Osteoblast (primary cell): Measurements from ENCODE around the gene TMEM250. TPM values are rescaled to one million over a fixed set of nuclear protein-coding genes. Genes with fewer than 3 reads are reported as not detected.
"Not testable (repeated sequence)": the region's sequence is repeated elsewhere in the genome, so short reads cannot be mapped to it uniquely, and the experiment has no call there.

Source experiments
- DNase-seq: peaks from one replicate; pipeline ENCODE4 v3.0.0; 2011; ENCODE audit warnings: low spot score, mixed read lengths; ENCODE audit not compliant: insufficient read length; ENCODE audit errors: missing footprints
- H2AFZ ChIP-seq: 2 replicates; pipeline ENCODE4 v1.6.0; 2011; ENCODE audit warnings: mild to moderate bottlenecking, low read length
- H3K27ac ChIP-seq: 2 replicates; pipeline ENCODE4 v1.5.1; 2011; ENCODE audit warnings: mild to moderate bottlenecking, low read depth, low read length, moderate library complexity
- H3K27me3 ChIP-seq: 2 replicates; pipeline ENCODE4 v1.6.0; 2012; ENCODE audit warnings: mild to moderate bottlenecking, control low read depth, inconsistent platforms, low read length, moderate library complexity; ENCODE audit not compliant: insufficient read depth
- H3K36me3 ChIP-seq: 2 replicates; pipeline ENCODE4 v1.5.1; 2011; ENCODE audit warnings: mild to moderate bottlenecking, low read length, control low read depth, moderate library complexity; ENCODE audit not compliant: insufficient read depth
- H3K4me1 ChIP-seq: 2 replicates; pipeline ENCODE4 v1.5.1; 2011; ENCODE audit warnings: mild to moderate bottlenecking, low read length, control low read depth, moderate library complexity; ENCODE audit not compliant: insufficient read depth
- H3K4me2 ChIP-seq: 2 replicates; pipeline ENCODE4 v1.6.0; 2011; ENCODE audit warnings: mild to moderate bottlenecking, low read length; ENCODE audit not compliant: insufficient read depth
- H3K4me3 ChIP-seq: fragments of 200-600 bp; sonication (generic); 3 replicates; pipeline ENCODE4 v1.5.1; 2012; ENCODE audit warnings: mild to moderate bottlenecking, low read length, inconsistent platforms; ENCODE audit not compliant: insufficient read depth
- H3K79me2 ChIP-seq: 2 replicates; pipeline ENCODE4 v1.6.0; 2012; ENCODE audit warnings: mild to moderate bottlenecking, low read length, control low read depth, inconsistent platforms; ENCODE audit not compliant: insufficient read depth
- H3K9me3 ChIP-seq: 2 replicates; pipeline ENCODE4 v1.5.1; 2011; ENCODE audit warnings: low read depth, low read length, control low read depth
- H4K20me1 ChIP-seq: 2 replicates; pipeline ENCODE4 v1.6.0; 2012; ENCODE audit warnings: mild to moderate bottlenecking, low read length, control low read depth; ENCODE audit not compliant: insufficient read depth
- CTCF ChIP-seq: IDR thresholded peaks from 2 replicates; pipeline ENCODE4 v1.5.1; 2011; ENCODE audit warnings: mild to moderate bottlenecking, low read depth, low read length, moderate library complexity; ENCODE audit errors: extremely low read depth
- total RNA-seq: library from RNA; depleted of rRNA; stranded (reverse); fragments of >200 nt; gene quantifications from 2 replicates; pipeline ENCODE4 v1.2.3, GENCODE V29; 2012

The TMEM250 gene
- total RNA-seq, 1 donor = 65.5 TPM

- Histone ChIP-seq H3K79me2 (no peaks in the 10 kb centered on the region), H3K4me2 (no peak overlapping the region), H3K27me3 (peaks cover 18% of the 10 kb centered on the region), H3K4me1 (peaks cover 7% of the 10 kb centered on the region), H4K20me1 (no peaks in the 10 kb centered on the region), H3K36me3 (no peaks in the 10 kb centered on the region), H3K4me3 (no peak overlapping the region), H3K9me3 (no peaks in the 10 kb centered on the region), H2AFZ (no peak overlapping the region), H3K27ac (no peak overlapping the region)
- TF ChIP-seq CTCF = no peak
- DNase-seq = no peak
Measured at GRCh38 chr9:136103651-136104487, 14.8 kb downstream of the TMEM250 start.

GRCh38 chr9:136101615-136102074 is 17.0 kb downstream of the TMEM250 start:
- H3K79me2 ChIP-seq, H3K4me2 ChIP-seq, H3K9me3 ChIP-seq, DNase-seq, H2AFZ ChIP-seq, H4K20me1 ChIP-seq, H3K27ac ChIP-seq, H3K36me3 ChIP-seq, H3K4me1 ChIP-seq, H3K4me3 ChIP-seq: not testable (repeated sequence)
- peaks cover 18% of the 10 kb centered on the region for H3K27me3 ChIP-seq

- Histone ChIP-seq H3K4me2 (no peak overlapping the region), H3K9me3 (no peaks in the 10 kb centered on the region), H3K4me3 (no peak overlapping the region), H3K36me3 (no peaks in the 10 kb centered on the region), H3K27ac (no peak overlapping the region), H2AFZ (no peak overlapping the region), H3K79me2 (no peaks in the 10 kb centered on the region), H3K27me3 (peaks cover 18% of the 10 kb centered on the region), H4K20me1 (no peaks in the 10 kb centered on the region), H3K4me1 (peaks cover 8% of the 10 kb centered on the region)
- DNase-seq = no peak
- no peak for TF ChIP-seq CTCF
Measured at GRCh38 chr9:136100700-136101614, 17.7 kb downstream of the TMEM250 start.

GRCh38 chr9:136099542-136099941 is 19.1 kb downstream of the TMEM250 start:
- Histone ChIP-seq H2AFZ (no peak overlapping the region), H3K4me2 (no peak overlapping the region), H3K36me3 (no peaks in the 10 kb centered on the region), H3K4me1 (peaks cover 3% of the 10 kb centered on the region), H3K4me3 (no peak overlapping the region), H3K9me3 (no peaks in the 10 kb centered on the region), H4K20me1 (no peaks in the 10 kb centered on the region), H3K79me2 (no peaks in the 10 kb centered on the region), H3K27me3 (peaks cover 6% of the 10 kb centered on the region), H3K27ac (no peak overlapping the region)
- no peak for DNase-seq
- TF ChIP-seq CTCF = no peak
